VCaP (cell line): ENCODE results near the gene ATXN2L.
A peak's percentile ranks its signal among the peaks of the same experiment; 100 is the strongest.

Experiments used
- H3K27ac ChIP-seq: fragments of 450-650 bp; 2 replicates; pipeline ENCODE4 v1.5.1; 2017
- CTCF ChIP-seq: fragments of 450-650 bp; conservative IDR thresholded peaks from 2 replicates; pipeline ENCODE4 v1.5.1; 2017; ENCODE audit warnings: mild to moderate bottlenecking, moderate library complexity

ATXN2L gene

DNA sequence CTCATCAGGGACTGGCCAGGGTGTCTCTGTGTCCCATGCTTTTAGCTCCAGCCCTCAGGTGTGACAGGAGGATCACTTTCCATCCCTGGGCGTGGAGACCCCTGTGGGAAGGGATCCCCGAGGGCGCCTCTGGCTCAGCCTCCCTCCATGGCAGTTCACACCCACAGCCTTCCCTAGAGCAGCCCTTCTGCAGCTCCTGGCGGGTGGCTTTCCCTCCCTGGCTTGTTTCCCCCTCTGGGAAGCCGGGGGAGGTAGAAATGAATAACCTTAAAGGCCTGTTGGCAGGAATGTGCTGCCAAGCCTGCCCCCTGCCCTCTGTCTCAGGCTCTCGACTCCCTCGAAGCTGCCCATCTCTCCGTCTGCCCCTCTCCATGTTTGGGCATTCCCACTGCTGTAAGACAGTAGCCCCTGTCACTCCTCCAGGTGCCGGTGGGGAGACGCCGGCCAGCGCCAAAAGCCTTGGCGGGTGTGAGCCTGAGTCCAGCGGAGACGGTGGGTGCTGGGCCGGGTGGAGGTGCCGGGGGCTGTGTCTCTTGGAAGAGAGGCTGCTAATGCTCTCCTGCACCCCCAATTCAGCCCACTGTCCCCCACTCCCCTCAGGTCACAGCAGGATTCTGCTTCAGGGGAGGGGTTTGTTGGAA is 53.3 kb downstream of the ATXN2L start:
- TF ChIP-seq CTCF, result no peak
- no peak overlapping the region for H3K27ac ChIP-seq

DNA sequence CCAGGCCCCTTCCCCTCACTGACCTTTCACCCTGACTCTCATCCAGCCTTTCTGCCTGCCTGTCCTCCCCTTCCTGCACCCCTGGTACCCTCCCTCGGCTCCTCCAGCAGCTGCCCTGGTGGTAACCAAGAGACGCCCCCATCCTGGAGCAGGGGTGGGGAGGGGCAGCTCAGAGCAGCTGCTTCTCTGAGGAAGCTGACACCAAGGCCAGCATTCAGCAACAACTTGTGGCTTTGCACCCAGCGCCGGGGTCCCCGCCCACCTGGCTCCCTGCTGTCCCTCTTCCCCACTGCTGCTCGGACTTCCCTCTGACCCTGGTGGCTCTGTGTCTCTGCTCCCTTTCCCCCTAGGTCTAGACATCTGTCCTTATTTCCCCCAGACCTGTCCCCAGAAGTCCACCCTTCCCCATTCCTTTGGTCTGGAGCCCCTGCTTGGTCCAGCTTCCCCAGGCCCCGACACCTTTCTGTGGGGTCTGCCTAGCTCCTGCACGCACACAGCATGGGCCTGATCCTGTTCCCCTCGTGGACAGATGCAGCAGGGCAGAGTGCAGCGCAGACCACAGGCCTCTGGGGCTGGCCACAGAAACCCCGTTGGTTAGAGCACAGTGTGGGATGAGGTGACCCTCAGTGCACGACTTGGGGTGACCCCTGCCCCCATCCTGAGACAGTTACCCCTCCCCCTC is 54.3 kb downstream of the ATXN2L start:
- no peak overlapping the region for H3K27ac ChIP-seq
- TF ChIP-seq CTCF, result no peak

DNA sequence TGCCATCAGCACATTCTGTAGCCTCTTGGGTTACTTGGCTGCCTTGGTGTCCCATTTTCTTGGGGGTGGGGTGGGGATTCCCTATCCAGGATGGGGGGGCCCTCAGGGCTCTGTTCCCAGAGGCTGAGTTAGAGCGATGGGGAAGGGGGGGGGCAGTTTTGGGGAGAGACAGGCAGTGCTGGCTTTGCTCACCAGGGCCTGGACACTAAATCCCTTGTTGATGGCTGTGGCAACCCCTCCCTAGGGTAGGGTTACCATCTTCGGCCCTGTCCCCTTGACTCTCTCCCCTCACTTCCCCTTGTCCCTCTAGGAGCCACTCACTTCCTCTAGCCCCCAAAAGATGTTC is 54.8 kb downstream of the ATXN2L start:
- H3K27ac ChIP-seq, result no peak overlapping the region
- TF ChIP-seq CTCF, result no peak

- no peak for TF ChIP-seq CTCF
These were observed 55.5 kb downstream of the ATXN2L start, which contains the start of gene ATP2A1 for GRCh38 chr16:28878083-28878926. Gene ATP2A1 (plus strand): TSS chr16:28878488. CDS start chr16:28878672, 184 bp downstream.

GRCh38 chr16:28879261-28879840 is 56.6 kb downstream of the ATXN2L start:
- no peak for TF ChIP-seq CTCF
- H3K27ac ChIP-seq, result peak overlapping the region; percentile 37; the same call in 1 of the 2 replicates

More at GRCh38 chr16:28878083-28878926, 55.5 kb downstream of the ATXN2L start, which contains the start of gene ATP2A1:
- peak within 1 kb of the TSS; percentile 37; the same call in 1 of the 2 replicates for H3K27ac ChIP-seq

- no peak for TF ChIP-seq CTCF
- peak overlapping the region; percentile 37; the same call in 1 of the 2 replicates for H3K27ac ChIP-seq
These were observed 57.2 kb downstream of the ATXN2L start for GRCh38 chr16:28879841-28880588.
